GM21515 (cell line): ENCODE data around the gene SORCS2.
"Not testable (repeated sequence)": the region's sequence is repeated elsewhere in the genome, so short reads cannot be mapped to it uniquely, and the experiment has no call there.

Experiments used
- ATAC-seq: cut with Tn5 transposase; IDR thresholded peaks from one replicate; pipeline ENCODE4 v1.9.1; 2021; ENCODE audit not compliant: unreplicated experiment

The SORCS2 gene

GRCh38 chr4:7590899-7591298, 398.6 kb downstream of the SORCS2 start:
- ATAC-seq = no peak

- ATAC-seq = no peak
Observed at GRCh38 chr4:7591409-7592053, 399.2 kb downstream of the SORCS2 start.

GRCh38 chr4:7593646-7594412, 401.5 kb downstream of the SORCS2 start:
- ATAC-seq = no peak

GRCh38 chr4:7595934-7596461, 403.7 kb downstream of the SORCS2 start:
- ATAC-seq = no peak

GRCh38 chr4:7596918-7597606, 404.7 kb downstream of the SORCS2 start:
- ATAC-seq = no peak

- ATAC-seq = no peak
Observed at GRCh38 chr4:7598939-7599790, 406.8 kb downstream of the SORCS2 start.

- ATAC-seq = no peak
Observed at GRCh38 chr4:7600247-7600646, 407.9 kb downstream of the SORCS2 start.

GRCh38 chr4:7602166-7602565, 409.8 kb downstream of the SORCS2 start:
- not testable (repeated sequence) for ATAC-seq

GRCh38 chr4:7607156-7607910, 415.0 kb downstream of the SORCS2 start:
- no peak for ATAC-seq

- ATAC-seq = no peak
Observed at GRCh38 chr4:7608046-7608445, 415.7 kb downstream of the SORCS2 start.

- ATAC-seq = no peak
Observed at GRCh38 chr4:7609316-7609715, 417.0 kb downstream of the SORCS2 start.

GRCh38 chr4:7610022-7610670, 417.8 kb downstream of the SORCS2 start:
- ATAC-seq = no peak

GRCh38 chr4:7610841-7611240, 418.5 kb downstream of the SORCS2 start:
- no peak for ATAC-seq

- no peak for ATAC-seq
Observed at GRCh38 chr4:7612311-7612897, 420.1 kb downstream of the SORCS2 start.

- ATAC-seq = no peak
Observed at GRCh38 chr4:7614350-7614949, 422.1 kb downstream of the SORCS2 start.

GRCh38 chr4:7616193-7616592, 423.9 kb downstream of the SORCS2 start:
- no peak for ATAC-seq

- no peak for ATAC-seq
Observed at GRCh38 chr4:7618361-7618760, 426.0 kb downstream of the SORCS2 start.

GRCh38 chr4:7620086-7620813, 427.9 kb downstream of the SORCS2 start:
- no peak for ATAC-seq
